Loucy (cell line): ENCODE data around the gene MT2A.

Experiments
- H2AFZ ChIP-seq: fragments of 200-600 bp; sonication (generic); 2 replicates; pipeline ENCODE4 v1.6.0; 2016; ENCODE audit warnings: antibody characterized with exemption, mild to moderate bottlenecking, low read length, moderate library complexity
- H3F3A ChIP-seq: fragments of 200-600 bp; 2 replicates; pipeline ENCODE4 v1.6.0; 2016; ENCODE audit warnings: antibody characterized with exemption, low read depth, mild to moderate bottlenecking
- H3K27me3 ChIP-seq: fragments of 200-600 bp; sonication (generic); 2 replicates; pipeline ENCODE4 v1.6.1; 2014; ENCODE audit warnings: low read length, mild to moderate bottlenecking; ENCODE audit not compliant: insufficient read depth, poor library complexity, severe bottlenecking
- H3K36me3 ChIP-seq: fragments of 200-600 bp; sonication (generic); 2 replicates; pipeline ENCODE4 v1.6.1; 2016; ENCODE audit warnings: low read length; ENCODE audit not compliant: insufficient read depth
- H3K4me1 ChIP-seq: fragments of 200-600 bp; sonication (generic); 2 replicates; pipeline ENCODE4 v1.5.1; 2014; ENCODE audit warnings: low read length, mild to moderate bottlenecking; ENCODE audit not compliant: insufficient read depth, poor library complexity, severe bottlenecking
- H3K4me2 ChIP-seq: fragments of 200-600 bp; sonication (generic); 2 replicates; pipeline ENCODE4 v1.6.0; 2014; ENCODE audit warnings: antibody characterized with exemption, low read length, low read depth, mild to moderate bottlenecking; ENCODE audit not compliant: poor library complexity, severe bottlenecking
- H3K4me3 ChIP-seq: fragments of 200-600 bp; sonication (generic); 2 replicates; pipeline ENCODE4 v1.5.1; 2014; ENCODE audit warnings: low read length, mild to moderate bottlenecking, mixed read lengths; ENCODE audit not compliant: poor library complexity, severe bottlenecking
- H3K79me2 ChIP-seq: fragments of 200-600 bp; sonication (generic); 2 replicates; pipeline ENCODE4 v1.6.1; 2014; ENCODE audit warnings: low read length; ENCODE audit not compliant: insufficient read depth
- H3K9ac ChIP-seq: fragments of 200-600 bp; sonication (generic); 2 replicates; pipeline ENCODE4 v1.6.0; 2014; ENCODE audit warnings: mild to moderate bottlenecking, low read depth, low read length, moderate library complexity; ENCODE audit not compliant: poor library complexity, severe bottlenecking
- H3K9me2 ChIP-seq: fragments of 200-600 bp; sonication (generic); replicated peaks from 2 replicates; pipeline ENCODE4 v1.6.1; 2016; ENCODE audit warnings: low read depth, low read length, mixed read lengths
- H3K9me3 ChIP-seq: fragments of 200-600 bp; sonication (generic); 2 replicates; pipeline ENCODE4 v1.6.1; 2014; ENCODE audit warnings: mild to moderate bottlenecking, antibody characterized with exemption, low read length, low read depth; ENCODE audit not compliant: insufficient read depth
- H4K20me1 ChIP-seq: fragments of 200-600 bp; sonication (generic); 2 replicates; pipeline ENCODE4 v1.6.0; 2014; ENCODE audit warnings: antibody characterized with exemption, low read length, mild to moderate bottlenecking; ENCODE audit not compliant: insufficient read depth, poor library complexity, severe bottlenecking
- EZH2phosphoT487 ChIP-seq: fragments of 200-600 bp; IDR thresholded peaks from 2 replicates; pipeline ENCODE4 v1.6.1; 2018; ENCODE audit warnings: antibody characterized with exemption, mild to moderate bottlenecking, moderate library complexity, borderline replicate concordance
- TF ChIP-seq, protein P1 (sequence below): fragments of 200-600 bp; sonication (generic); conservative IDR thresholded peaks from 2 replicates; pipeline ENCODE4 v1.5.1; 2014; ENCODE audit warnings: mild to moderate bottlenecking, antibody characterized with exemption, low read length

MT2A gene

DNA sequence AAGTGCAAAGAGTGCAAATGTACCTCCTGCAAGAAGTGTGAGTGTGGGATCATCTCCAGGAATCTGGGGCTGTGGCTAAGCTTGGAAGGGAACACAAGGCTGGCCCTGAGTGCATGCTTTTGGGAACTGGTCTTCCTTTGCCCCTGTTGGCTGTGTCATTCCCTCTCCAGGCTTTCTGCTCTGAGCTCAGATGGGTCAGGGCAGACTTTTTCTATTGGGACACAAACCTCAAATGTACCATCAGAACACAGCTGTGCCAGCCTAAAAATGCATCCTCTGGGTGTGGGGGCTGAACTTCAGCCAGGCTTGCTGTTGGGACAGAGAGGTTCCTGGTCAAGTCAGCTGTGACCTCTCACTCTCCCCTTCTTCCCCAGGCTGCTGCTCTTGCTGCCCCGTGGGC lies 44.2 kb downstream of the MT2A start:
- H3K36me3 ChIP-seq, result no peaks in the 10 kb centered on the region
- peaks cover 4% of the 10 kb centered on the region for H3K4me1 ChIP-seq
- H3K4me2 ChIP-seq, result no peak overlapping the region
- H3K9me2 ChIP-seq, result no peaks in the 10 kb centered on the region
- H3K9me3 ChIP-seq, result no peaks in the 10 kb centered on the region
- H3K9ac ChIP-seq, result no peak overlapping the region
- no peak for TF ChIP-seq EZH2phosphoT487
- no peaks in the 10 kb centered on the region for H3F3A ChIP-seq
- no peak overlapping the region for H2AFZ ChIP-seq
- no peaks in the 10 kb centered on the region for H3K79me2 ChIP-seq
- H3K27me3 ChIP-seq, result no peaks in the 10 kb centered on the region
- no peak overlapping the region for H3K4me3 ChIP-seq
- H4K20me1 ChIP-seq, result no peaks in the 10 kb centered on the region

DNA sequence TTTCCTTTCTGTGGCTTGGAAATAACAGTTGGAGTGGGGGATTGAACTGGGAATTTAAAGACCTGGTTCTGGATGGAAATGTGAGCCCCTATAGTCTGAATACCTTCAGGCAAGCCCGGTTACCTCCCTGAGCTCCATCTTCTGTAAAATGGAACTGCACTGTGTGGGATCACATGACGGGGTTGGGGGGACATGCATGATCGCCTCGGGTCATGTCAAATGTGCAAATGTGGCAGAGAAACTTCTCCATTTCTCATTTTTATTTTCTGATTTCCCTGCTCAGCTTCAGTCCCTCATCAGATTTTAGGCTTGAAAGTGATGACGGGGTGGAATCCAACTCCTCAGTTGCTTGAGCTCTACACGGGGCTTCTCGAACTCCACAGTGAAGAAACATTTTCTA lies 44.8 kb downstream of the MT2A start:
- Histone ChIP-seq H3K9me3 (no peaks in the 10 kb centered on the region), H3K4me3 (no peak overlapping the region), H3K4me2 (no peak overlapping the region), H3K9me2 (no peaks in the 10 kb centered on the region), H3K36me3 (no peaks in the 10 kb centered on the region), H3F3A (no peaks in the 10 kb centered on the region), H3K79me2 (no peaks in the 10 kb centered on the region), H3K4me1 (peaks cover 10% of the 10 kb centered on the region), H2AFZ (no peak overlapping the region), H4K20me1 (no peaks in the 10 kb centered on the region), H3K9ac (no peak overlapping the region), H3K27me3 (no peaks in the 10 kb centered on the region)
- TF ChIP-seq EZH2phosphoT487, result no peak
- TF ChIP-seq, protein P1, sequence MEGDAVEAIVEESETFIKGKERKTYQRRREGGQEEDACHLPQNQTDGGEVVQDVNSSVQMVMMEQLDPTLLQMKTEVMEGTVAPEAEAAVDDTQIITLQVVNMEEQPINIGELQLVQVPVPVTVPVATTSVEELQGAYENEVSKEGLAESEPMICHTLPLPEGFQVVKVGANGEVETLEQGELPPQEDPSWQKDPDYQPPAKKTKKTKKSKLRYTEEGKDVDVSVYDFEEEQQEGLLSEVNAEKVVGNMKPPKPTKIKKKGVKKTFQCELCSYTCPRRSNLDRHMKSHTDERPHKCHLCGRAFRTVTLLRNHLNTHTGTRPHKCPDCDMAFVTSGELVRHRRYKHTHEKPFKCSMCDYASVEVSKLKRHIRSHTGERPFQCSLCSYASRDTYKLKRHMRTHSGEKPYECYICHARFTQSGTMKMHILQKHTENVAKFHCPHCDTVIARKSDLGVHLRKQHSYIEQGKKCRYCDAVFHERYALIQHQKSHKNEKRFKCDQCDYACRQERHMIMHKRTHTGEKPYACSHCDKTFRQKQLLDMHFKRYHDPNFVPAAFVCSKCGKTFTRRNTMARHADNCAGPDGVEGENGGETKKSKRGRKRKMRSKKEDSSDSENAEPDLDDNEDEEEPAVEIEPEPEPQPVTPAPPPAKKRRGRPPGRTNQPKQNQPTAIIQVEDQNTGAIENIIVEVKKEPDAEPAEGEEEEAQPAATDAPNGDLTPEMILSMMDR, result no peak

DNA sequence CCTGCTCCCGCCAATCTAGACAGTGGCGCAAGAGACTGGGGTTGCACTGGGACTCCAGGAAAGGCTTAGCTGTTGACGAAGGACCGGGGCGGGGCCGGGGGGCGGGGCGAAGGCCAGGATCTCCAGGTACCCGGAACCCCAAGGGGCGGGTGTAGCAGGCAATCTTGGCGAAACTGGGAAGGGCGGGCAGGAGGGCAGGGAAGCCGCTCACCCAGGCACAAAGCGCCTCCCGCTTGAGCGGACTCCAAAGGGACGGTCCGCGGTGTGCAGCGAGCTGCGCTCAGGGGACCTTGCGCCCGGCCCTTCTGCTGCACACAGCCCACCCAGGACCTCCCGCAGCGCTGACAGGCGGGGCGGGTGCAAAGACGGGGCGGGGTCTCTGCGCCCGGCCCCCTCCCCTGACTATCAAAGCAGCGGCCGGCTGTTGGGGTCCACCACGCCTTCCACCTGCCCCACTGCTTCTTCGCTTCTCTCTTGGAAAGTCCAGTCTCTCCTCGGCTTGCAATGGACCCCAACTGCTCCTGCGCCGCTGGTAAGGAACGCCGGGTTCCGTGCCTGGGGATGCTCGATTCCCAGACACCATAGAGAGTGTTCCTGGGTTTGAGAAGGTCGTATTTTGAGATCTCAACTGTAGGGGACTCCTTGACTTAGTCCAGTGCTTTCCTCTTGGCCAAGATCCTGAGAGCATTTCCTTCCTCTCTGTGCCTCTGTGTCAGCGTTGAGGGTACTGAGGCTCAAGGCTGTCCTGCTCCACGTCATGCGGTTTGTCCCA lies 49.4 kb downstream of the MT2A start, which contains the start of gene MT1F:
Gene MT1F, plus strand, starts transcription at position 405 of the 772 bp plus-strand sequence. Its CDS starts 100 bp downstream, at position 505.
- peak within 1 kb of the TSS; percentile 78 for H3K4me3 ChIP-seq
- no peaks in the 10 kb centered on the region for H3K9me3 ChIP-seq
- no peaks in the 10 kb centered on the region for H3K36me3 ChIP-seq
- H3K4me2 ChIP-seq, result peak within 1 kb of the TSS; percentile 86
- H4K20me1 ChIP-seq, result no peaks in the 10 kb centered on the region
- H2AFZ ChIP-seq, result peak within 1 kb of the TSS; percentile 95
- TF ChIP-seq, protein P1, result no peak
- no peak for TF ChIP-seq EZH2phosphoT487
- H3K27me3 ChIP-seq, result no peaks in the 10 kb centered on the region
- no peaks in the 10 kb centered on the region for H3K79me2 ChIP-seq
- peak within 1 kb of the TSS; percentile 57 for H3K9ac ChIP-seq
- no peaks in the 10 kb centered on the region for H3K9me2 ChIP-seq
- H3F3A ChIP-seq, result no peaks in the 10 kb centered on the region
- peaks cover 11% of the 10 kb centered on the region for H3K4me1 ChIP-seq
